H9 (cell line): Measurements from ENCODE around the gene DNAH12. TPM values are rescaled to one million over a fixed set of nuclear protein-coding genes. Genes with fewer than 3 reads are reported as not detected.

Experiments
- DNase-seq: peaks from one replicate; pipeline ENCODE4 v3.0.0-alpha.2; 2017
- H2AFZ ChIP-seq: one replicate; pipeline ENCODE4 v1.6.1; 2013; ENCODE audit warnings: mild to moderate bottlenecking, low read length, control low read depth, moderate library complexity
- H2AK5ac ChIP-seq: 2 replicates; pipeline ENCODE4 v1.6.1; 2013; ENCODE audit warnings: low read length, control low read depth, mixed read lengths; ENCODE audit not compliant: insufficient read length
- H2BK120ac ChIP-seq: one replicate; pipeline ENCODE4 v1.6.1; 2013; ENCODE audit warnings: low read depth, mild to moderate bottlenecking, low read length, control low read depth, inconsistent platforms; ENCODE audit not compliant: poor library complexity, severe bottlenecking
- H2BK12ac ChIP-seq: 2 replicates; pipeline ENCODE4 v1.6.1; 2013; ENCODE audit warnings: low read length, control low read depth, mixed read lengths, low read depth; ENCODE audit not compliant: insufficient read length
- H2BK15ac ChIP-seq: 2 replicates; pipeline ENCODE4 v1.6.1; 2013; ENCODE audit warnings: low read depth, low read length, control low read depth
- H2BK20ac ChIP-seq: one replicate; pipeline ENCODE4 v1.6.1; 2013; ENCODE audit warnings: low read depth, mild to moderate bottlenecking, low read length, control low read depth, inconsistent platforms; ENCODE audit not compliant: poor library complexity, severe bottlenecking
- H2BK5ac ChIP-seq: 2 replicates; pipeline ENCODE4 v1.6.1; 2013; ENCODE audit warnings: low read length, control low read depth, mixed read lengths; ENCODE audit not compliant: insufficient read length
- H3K14ac ChIP-seq: 2 replicates; pipeline ENCODE4 v1.6.1; 2013; ENCODE audit warnings: low read length, control low read depth; ENCODE audit not compliant: insufficient read depth
- H3K18ac ChIP-seq: 2 replicates; pipeline ENCODE4 v1.6.1; 2013; ENCODE audit warnings: low read depth, mild to moderate bottlenecking, mixed read lengths, low read length, control low read depth; ENCODE audit not compliant: insufficient read length
- H3K23ac ChIP-seq: 2 replicates; pipeline ENCODE4 v1.6.1; 2013; ENCODE audit warnings: low read length, control low read depth, mixed read lengths, low read depth; ENCODE audit not compliant: insufficient read length
- H3K23me2 ChIP-seq: 2 replicates; pipeline ENCODE4 v1.6.1; 2013; ENCODE audit warnings: low read depth, mild to moderate bottlenecking, mixed read lengths, low read length, control low read depth; ENCODE audit not compliant: insufficient read length, poor library complexity, severe bottlenecking
- H3K27ac ChIP-seq: 2 replicates; pipeline ENCODE4 v1.5.1; 2013; ENCODE audit warnings: low read length, control low read depth, mixed read lengths, low read depth; ENCODE audit not compliant: insufficient read length
- H3K27me3 ChIP-seq: 2 replicates; pipeline ENCODE4 v1.6.1; 2013; ENCODE audit warnings: low read length, control low read depth, inconsistent platforms; ENCODE audit not compliant: insufficient read depth
- H3K4ac ChIP-seq: 2 replicates; pipeline ENCODE4 v1.6.1; 2013; ENCODE audit warnings: low read depth, mild to moderate bottlenecking, control low read depth, inconsistent platforms, low read length, moderate library complexity
- H3K4me1 ChIP-seq: 2 replicates; pipeline ENCODE4 v1.6.1; 2013; ENCODE audit warnings: low read length, control low read depth, inconsistent platforms; ENCODE audit not compliant: insufficient read depth
- H3K4me2 ChIP-seq: 2 replicates; pipeline ENCODE4 v1.6.1; 2013; ENCODE audit warnings: low read length, control low read depth, mixed read lengths; ENCODE audit not compliant: insufficient read length, insufficient read depth
- H3K56ac ChIP-seq: 2 replicates; pipeline ENCODE4 v1.6.1; 2013; ENCODE audit warnings: low read depth, mild to moderate bottlenecking, mixed read lengths, low read length, control low read depth; ENCODE audit not compliant: insufficient read length
- H3K79me1 ChIP-seq: 2 replicates; pipeline ENCODE4 v1.6.1; 2013; ENCODE audit warnings: low read depth, mild to moderate bottlenecking, moderate library complexity, low read length, control low read depth, inconsistent platforms; ENCODE audit not compliant: insufficient read depth, poor library complexity, severe bottlenecking
- H3K79me2 ChIP-seq: 2 replicates; pipeline ENCODE4 v1.6.1; 2013; ENCODE audit warnings: low read length, control low read depth, inconsistent platforms; ENCODE audit not compliant: insufficient read depth
- H3K9ac ChIP-seq: 2 replicates; pipeline ENCODE4 v1.6.1; 2013; ENCODE audit warnings: low read length, control low read depth, mixed read lengths; ENCODE audit not compliant: insufficient read length; ENCODE audit errors: extremely low read depth
- H3K9me3 ChIP-seq: one replicate; pipeline ENCODE4 v1.6.1; 2013; ENCODE audit warnings: low read depth, low read length, inconsistent platforms; ENCODE audit not compliant: control insufficient read depth
- H3T11ph ChIP-seq: one replicate; pipeline ENCODE4 v1.6.1; 2013; ENCODE audit warnings: mild to moderate bottlenecking, low read length, control low read depth, inconsistent platforms
- H4K20me1 ChIP-seq: one replicate; pipeline ENCODE4 v1.6.1; 2013; ENCODE audit not compliant: control insufficient read depth, insufficient read length, insufficient read depth
- H4K5ac ChIP-seq: 2 replicates; pipeline ENCODE4 v1.6.1; 2013; ENCODE audit warnings: low read depth, mild to moderate bottlenecking, mixed read lengths, low read length, control low read depth; ENCODE audit not compliant: insufficient read length
- H4K8ac ChIP-seq: replicated peaks from 2 replicates; pipeline ENCODE4 v1.6.1; 2013; ENCODE audit warnings: low read length, control low read depth, mixed read lengths, low read depth; ENCODE audit not compliant: insufficient read length
- H4K91ac ChIP-seq: 2 replicates; pipeline ENCODE4 v1.6.1; 2013; ENCODE audit warnings: low read depth, mild to moderate bottlenecking, moderate library complexity, mixed read lengths, low read length, control low read depth; ENCODE audit not compliant: insufficient read length
- H3K27ac Mint-ChIP-seq, 3 experiments: 2 replicates in 2 of 3; 3 replicates in 1 of 3; pipeline ENCODE4 v1.8.0; 2020 to 2021; ENCODE audit warnings: mixed read lengths in 3 of 3, mild to moderate bottlenecking in 1 of 3, moderate library complexity in 1 of 3
- H3K27me3 Mint-ChIP-seq: 2 replicates; pipeline ENCODE4 v1.8.0; 2021; ENCODE audit warnings: low read depth, mild to moderate bottlenecking, moderate library complexity, mixed read lengths
- H3K36me3 Mint-ChIP-seq, 3 experiments: 2 replicates in 2 of 3; 3 replicates in 1 of 3; pipeline ENCODE4 v1.8.0; 2020 to 2021; ENCODE audit warnings: low read depth in 3 of 3, mixed read lengths in 3 of 3; ENCODE audit not compliant: insufficient read depth in 1 of 3
- H3K4me1 Mint-ChIP-seq, 2 experiments: 2 replicates each; pipeline ENCODE4 v1.8.0; 2020; ENCODE audit warnings: mixed read lengths in 2 of 2
- H3K4me3 Mint-ChIP-seq, 2 experiments: 2 replicates in 1 of 2; 3 replicates in 1 of 2; pipeline ENCODE4 v1.8.0; 2020 to 2021; ENCODE audit warnings: mild to moderate bottlenecking in 2 of 2, mixed read lengths in 2 of 2, moderate library complexity in 1 of 2
- H3K9me3 Mint-ChIP-seq, 2 experiments: 2 replicates in 1 of 2; 3 replicates in 1 of 2; pipeline ENCODE4 v1.8.0; 2020; ENCODE audit warnings: mild to moderate bottlenecking in 2 of 2, mixed read lengths in 2 of 2, moderate library complexity in 1 of 2
- WGBS: extraction: QIAGEN DNeasy Blood & Tissue Kit; methylation state at CpG from one replicate; pipeline ENCODE4 v1.1.7; 2013; ENCODE audit warnings: missing lambda C conversion rate, low lambda C conversion rate, mixed read lengths; ENCODE audit not compliant: insufficient read length; ENCODE audit errors: extremely low coverage; 5-methylcytosine and 5-hydroxymethylcytosine counted together
- total RNA-seq: library from RNA; stranded (reverse); gene quantifications from 2 replicates; pipeline ENCODE4 v1.2.1, GENCODE V29; 2021
- TF ChIP-seq, protein P1 (sequence below): fragments of 200-600 bp; sonication (generic); conservative IDR thresholded peaks from 3 replicates; pipeline ENCODE4 v1.8.0; 2021; ENCODE audit warnings: antibody characterized with exemption, mild to moderate bottlenecking

The DNAH12 gene
- total RNA-seq, 1 experiment from 2014 or later = not detected

DNA sequence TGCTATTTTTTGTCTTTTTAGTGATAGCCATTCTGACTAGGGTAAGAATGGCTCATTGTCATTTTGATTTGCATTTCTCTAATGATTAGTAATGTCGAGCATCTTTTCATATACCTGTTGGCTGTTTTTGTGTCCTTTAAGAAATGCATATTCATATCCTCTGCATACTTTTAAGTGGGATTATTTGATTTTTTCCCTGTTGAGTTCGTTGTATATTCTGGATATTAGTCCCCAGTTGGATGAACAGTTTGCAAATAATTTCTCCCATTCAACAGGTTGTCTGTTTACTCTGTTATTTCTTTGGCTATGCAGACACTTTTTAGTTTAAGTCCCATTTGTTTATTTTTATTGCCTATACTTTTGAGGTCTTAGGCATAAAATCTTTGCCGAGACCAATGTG, 282.2 kb downstream of the DNAH12 start:
- Histone ChIP-seq H3K9me3 (no peaks in the 10 kb centered on the region), H2BK12ac (no peak overlapping the region), H3K18ac (no peak overlapping the region), H2AFZ (no peak overlapping the region), H2AK5ac (no peak overlapping the region), H3K23ac (no peak overlapping the region), H2BK20ac (no peak overlapping the region), H3K4me1 (no peaks in the 10 kb centered on the region), H3K4ac (no peak overlapping the region), H2BK15ac (no peak overlapping the region), H3K79me1 (no peaks in the 10 kb centered on the region), H3T11ph (no peak overlapping the region), H3K27ac (no peak overlapping the region), H3K9ac (no peak overlapping the region), H3K23me2 (no peaks in the 10 kb centered on the region), H3K79me2 (no peaks in the 10 kb centered on the region), H3K27me3 (no peaks in the 10 kb centered on the region), H2BK120ac (no peak overlapping the region), H4K5ac (no peak overlapping the region), H2BK5ac (no peak overlapping the region), H4K20me1 (no peaks in the 10 kb centered on the region), H4K8ac (no peak overlapping the region), H3K4me2 (no peak overlapping the region), H3K56ac (no peak overlapping the region), H4K91ac (no peak overlapping the region), H3K14ac (no peak overlapping the region)
- Mint-ChIP-seq H3K36me3 (peaks cover 50 to 93% (median 74%) of the 10 kb centered on the region in 3 experiments), H3K4me1 (peaks cover 0 to 5% of the 10 kb centered on the region in 2 experiments; a peak in 2 of 4 replicates), H3K9me3 (peaks cover 7 to 8% of the 10 kb centered on the region in 2 experiments; a peak in 4 of 5 replicates), H3K27me3 (no peaks in the 10 kb centered on the region), H3K27ac (no peak overlapping the region), H3K4me3 (no peak overlapping the region)
- WGBS = no CpG with 5 or more reads among the region's 3 CpGs
- no peak for DNase-seq
- TF ChIP-seq, protein P1, sequence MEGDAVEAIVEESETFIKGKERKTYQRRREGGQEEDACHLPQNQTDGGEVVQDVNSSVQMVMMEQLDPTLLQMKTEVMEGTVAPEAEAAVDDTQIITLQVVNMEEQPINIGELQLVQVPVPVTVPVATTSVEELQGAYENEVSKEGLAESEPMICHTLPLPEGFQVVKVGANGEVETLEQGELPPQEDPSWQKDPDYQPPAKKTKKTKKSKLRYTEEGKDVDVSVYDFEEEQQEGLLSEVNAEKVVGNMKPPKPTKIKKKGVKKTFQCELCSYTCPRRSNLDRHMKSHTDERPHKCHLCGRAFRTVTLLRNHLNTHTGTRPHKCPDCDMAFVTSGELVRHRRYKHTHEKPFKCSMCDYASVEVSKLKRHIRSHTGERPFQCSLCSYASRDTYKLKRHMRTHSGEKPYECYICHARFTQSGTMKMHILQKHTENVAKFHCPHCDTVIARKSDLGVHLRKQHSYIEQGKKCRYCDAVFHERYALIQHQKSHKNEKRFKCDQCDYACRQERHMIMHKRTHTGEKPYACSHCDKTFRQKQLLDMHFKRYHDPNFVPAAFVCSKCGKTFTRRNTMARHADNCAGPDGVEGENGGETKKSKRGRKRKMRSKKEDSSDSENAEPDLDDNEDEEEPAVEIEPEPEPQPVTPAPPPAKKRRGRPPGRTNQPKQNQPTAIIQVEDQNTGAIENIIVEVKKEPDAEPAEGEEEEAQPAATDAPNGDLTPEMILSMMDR = no peak
